HEK293 (cell line): ENCODE measurements around the gene NCKAP5.

ENCODE experiments used
- CTCF ChIA-PET: fragments of 350-600 bp; formaldehyde crosslinking; extraction: SDS; loops from one replicate; lab custom pipeline; 2021; ENCODE audit warnings: antibody characterized with exemption; lab: Yijun Ruan, JAX
- POLR2A ChIA-PET: fragments of 300-600 bp; formaldehyde crosslinking; extraction: SDS; loops from one replicate; lab custom pipeline; 2020; ENCODE audit warnings: antibody characterized with exemption, inconsistent platforms; lab: Yijun Ruan, JAX
- H3K27ac ChIP-seq: fragments of 200-500 bp; sonication (Bioruptor generic); 2 replicates; pipeline ENCODE4 v1.5.1; 2014; ENCODE audit warnings: low read depth, low read length, control low read depth, inconsistent platforms; ENCODE audit errors: extremely low read depth
- H3K36me3 ChIP-seq, 2 experiments: fragments of 200-500 bp in 1 of 2; sonication (Bioruptor generic) in 1 of 2; 1 replicate in 1 of 2; 2 replicates in 1 of 2; pipeline ENCODE4 v1.5.1; 2014 to 2017; ENCODE audit warnings: inconsistent platforms in 2 of 2, low read length in 2 of 2; ENCODE audit not compliant: control insufficient read depth in 2 of 2, insufficient read depth in 1 of 2
- H3K4me1 ChIP-seq: fragments of 200-500 bp; sonication (Bioruptor generic); 2 replicates; pipeline ENCODE4 v1.5.1; 2014; ENCODE audit warnings: mild to moderate bottlenecking, low read length, inconsistent platforms; ENCODE audit not compliant: control insufficient read depth, insufficient read depth
- H3K4me3 ChIP-seq: 2 replicates; pipeline ENCODE4 v1.5.1; 2011; ENCODE audit warnings: low read depth, mild to moderate bottlenecking, control low read depth, low read length, moderate library complexity
- H3K9me3 ChIP-seq: fragments of 200-500 bp; sonication (Bioruptor generic); 2 replicates; pipeline ENCODE4 v1.5.1; 2014; ENCODE audit warnings: low read depth, low read length, inconsistent platforms; ENCODE audit not compliant: control insufficient read depth, insufficient read depth
- BCL6B ChIP-seq: fragments of 450-650 bp; formaldehyde crosslinking; IDR thresholded peaks from 2 replicates; pipeline ENCODE4 v1.5.1; 2017; ENCODE audit warnings: missing biosample characterization, missing genetic modification characterization
- EGR2 ChIP-seq: fragments of 450-650 bp; formaldehyde crosslinking; IDR thresholded peaks from 2 replicates; pipeline ENCODE4 v1.5.1; 2016; ENCODE audit warnings: low read depth, missing biosample characterization, missing genetic modification characterization
- HOXA7 ChIP-seq: sonication (generic); formaldehyde crosslinking; IDR thresholded peaks from 2 replicates; pipeline ENCODE4 v1.8.1; 2022; ENCODE audit warnings: missing genetic modification reagents, borderline replicate concordance
- IKZF3 ChIP-seq: fragments of 450-650 bp; IDR thresholded peaks from 2 replicates; pipeline ENCODE4 v1.5.0; 2018; ENCODE audit warnings: missing biosample characterization, mild to moderate bottlenecking, missing genetic modification characterization, moderate library complexity
- KLF8 ChIP-seq: fragments of 450-650 bp; formaldehyde crosslinking; IDR thresholded peaks from 2 replicates; pipeline ENCODE4 v1.5.1; 2016; ENCODE audit warnings: missing biosample characterization, missing genetic modification characterization
- MZF1 ChIP-seq: fragments of 450-650 bp; formaldehyde crosslinking; IDR thresholded peaks from 2 replicates; pipeline ENCODE4 v1.5.1; 2017; ENCODE audit warnings: missing biosample characterization, missing genetic modification characterization, borderline replicate concordance
- PRDM4 ChIP-seq: fragments of 450-650 bp; formaldehyde crosslinking; IDR thresholded peaks from 2 replicates; pipeline ENCODE4 v1.5.1; 2017; ENCODE audit warnings: missing biosample characterization, missing genetic modification characterization
- TSHZ1 ChIP-seq: fragments of 450-650 bp; formaldehyde crosslinking; IDR thresholded peaks from 2 replicates; pipeline ENCODE4 v1.5.1; 2016; ENCODE audit warnings: missing biosample characterization, missing genetic modification characterization, borderline replicate concordance
- ZBTB17 ChIP-seq: fragments of 450-650 bp; formaldehyde crosslinking; IDR thresholded peaks from 2 replicates; pipeline ENCODE4 v1.5.1; 2016; ENCODE audit warnings: missing biosample characterization, missing genetic modification characterization
- ZBTB48 ChIP-seq: fragments of 450-650 bp; formaldehyde crosslinking; IDR thresholded peaks from 2 replicates; pipeline ENCODE4 v1.5.1; 2016; ENCODE audit warnings: missing biosample characterization, missing genetic modification characterization
- ZBTB6 ChIP-seq: fragments of 450-650 bp; formaldehyde crosslinking; IDR thresholded peaks from 2 replicates; pipeline ENCODE4 v1.5.1; 2017; ENCODE audit warnings: missing biosample characterization, missing genetic modification characterization
- ZNF202 ChIP-seq: fragments of 450-650 bp; formaldehyde crosslinking; IDR thresholded peaks from 2 replicates; pipeline ENCODE4 v1.5.1; 2016; ENCODE audit warnings: missing biosample characterization, missing genetic modification characterization, borderline replicate concordance
- ZNF211 ChIP-seq: fragments of 450-650 bp; formaldehyde crosslinking; IDR thresholded peaks from 2 replicates; pipeline ENCODE4 v1.5.1; 2016; ENCODE audit warnings: low read depth, missing biosample characterization, missing genetic modification characterization
- ZNF37A ChIP-seq: fragments of 450-650 bp; IDR thresholded peaks from 2 replicates; pipeline ENCODE4 v1.5.1; 2018; ENCODE audit warnings: missing biosample characterization, missing genetic modification characterization
- ZNF391 ChIP-seq: fragments of 450-650 bp; formaldehyde crosslinking; IDR thresholded peaks from 2 replicates; pipeline ENCODE4 v1.5.1; 2016; ENCODE audit warnings: low read depth, missing biosample characterization, missing genetic modification characterization, borderline replicate concordance
- ZNF449 ChIP-seq: fragments of 450-650 bp; formaldehyde crosslinking; IDR thresholded peaks from 2 replicates; pipeline ENCODE4 v1.5.1; 2017; ENCODE audit warnings: missing biosample characterization, mild to moderate bottlenecking, missing genetic modification characterization, moderate library complexity
- ZNF48 ChIP-seq: fragments of 450-650 bp; formaldehyde crosslinking; IDR thresholded peaks from 2 replicates; pipeline ENCODE4 v1.5.1; 2016; ENCODE audit warnings: missing biosample characterization, missing genetic modification characterization
- ZNF558 ChIP-seq: fragments of 450-650 bp; formaldehyde crosslinking; IDR thresholded peaks from 2 replicates; pipeline ENCODE4 v1.5.1; 2016; ENCODE audit warnings: missing biosample characterization, missing genetic modification characterization
- ZNF560 ChIP-seq: fragments of 450-650 bp; formaldehyde crosslinking; IDR thresholded peaks from 2 replicates; pipeline ENCODE4 v1.5.1; 2017; ENCODE audit warnings: missing biosample characterization, missing genetic modification characterization, borderline replicate concordance
- ZNF571 ChIP-seq: fragments of 450-650 bp; formaldehyde crosslinking; IDR thresholded peaks from 2 replicates; pipeline ENCODE4 v1.5.0; 2017; ENCODE audit warnings: missing biosample characterization, missing genetic modification characterization
- ZNF664 ChIP-seq: fragments of 450-650 bp; formaldehyde crosslinking; IDR thresholded peaks from 2 replicates; pipeline ENCODE4 v1.5.1; 2016; ENCODE audit warnings: missing biosample characterization, missing genetic modification characterization
- ZNF768 ChIP-seq: fragments of 450-650 bp; formaldehyde crosslinking; IDR thresholded peaks from 2 replicates; pipeline ENCODE4 v1.5.1; 2018; ENCODE audit warnings: missing biosample characterization, mild to moderate bottlenecking, missing genetic modification characterization
- ZNF837 ChIP-seq: fragments of 450-650 bp; formaldehyde crosslinking; IDR thresholded peaks from 2 replicates; pipeline ENCODE4 v1.5.1; 2016; ENCODE audit warnings: missing biosample characterization, missing genetic modification characterization
- ZSCAN18 ChIP-seq: fragments of 450-650 bp; formaldehyde crosslinking; IDR thresholded peaks from 2 replicates; pipeline ENCODE4 v1.5.1; 2016; ENCODE audit warnings: missing biosample characterization, missing genetic modification characterization

Gene NCKAP5

GRCh38 chr2:133316557-133316956 lies 251.7 kb downstream of the NCKAP5 start (continued):
- TF ChIP-seq ZBTB48: no peak
- TF ChIP-seq ZNF37A (tag by site-specific recombination): no peak
- no peak for TF ChIP-seq ZNF48 (tag by site-specific recombination)
- no peak for TF ChIP-seq ZNF768

- H3K9me3 ChIP-seq: no peaks in the 10 kb centered on the region
- CTCF ChIA-PET: no interaction called here
- TF ChIP-seq ZBTB17 (no peak), ZNF664 (tag by site-specific recombination) (no peak), ZNF571 (no peak), ZBTB6 (tag by site-specific recombination) (no peak), ZNF211 (tag by site-specific recombination) (no peak), HOXA7 (no peak), MZF1 (tag by site-specific recombination) (no peak), KLF8 (tag by site-specific recombination) (no peak)
- TF ChIP-seq, all 188 proteins: peak for 0
- POLR2A ChIA-PET: no interaction called here
- Histone ChIP-seq H3K27ac (no peak overlapping the region), H3K4me1 (no peaks in the 10 kb centered on the region), H3K4me3 (no peak overlapping the region), H3K36me3 (no peaks in the 10 kb centered on the region)
Measured at GRCh38 chr2:133315280-133315679, 253.0 kb downstream of the NCKAP5 start.

- CTCF ChIA-PET: no interaction called here
- Histone ChIP-seq H3K36me3 (no peaks in the 10 kb centered on the region), H3K4me1 (no peaks in the 10 kb centered on the region)
- TF ChIP-seq EGR2 (tag by site-specific recombination) (no peak), ZNF449 (tag by site-specific recombination) (no peak), ZNF202 (tag by site-specific recombination) (no peak), PRDM4 (no peak), ZNF560 (tag by site-specific recombination) (no peak), IKZF3 (no peak), ZNF391 (tag by site-specific recombination) (no peak), ZNF558 (tag by site-specific recombination) (no peak), BCL6B (no peak), ZNF837 (tag by site-specific recombination) (no peak), TSHZ1 (no peak), ZSCAN18 (tag by site-specific recombination) (no peak)
Measured at GRCh38 chr2:133314795-133315194, 253.5 kb downstream of the NCKAP5 start.

More at GRCh38 chr2:133314795-133315194, 253.5 kb downstream of the NCKAP5 start:
- no peak overlapping the region for H3K4me3 ChIP-seq
- no peaks in the 10 kb centered on the region for H3K9me3 ChIP-seq
- POLR2A ChIA-PET: no interaction called here
- no peak overlapping the region for H3K27ac ChIP-seq
